K562 (cell line): ENCODE results near the gene DNAJB7. TPM values are rescaled to one million over a fixed set of nuclear protein-coding genes. Genes with fewer than 3 reads are reported as not detected.

Source experiments
- ATAC-seq: fragments of 200-7000 bp; cut with Tn5 transposase; 3 replicates; pipeline ENCODE4 v1.9.1; 2020; ENCODE audit warnings: moderate library complexity
- BruUV-seq: library from RNA; stranded (reverse); fragments of 400-500 nt; replicated peaks from 2 replicates; lab custom pipeline; 2021; lab: Mats Ljungman, UMichigan
- CTCF ChIA-PET: fragments of 300-600 bp; formaldehyde crosslinking; extraction: SDS; loops from one replicate; lab custom pipeline; 2021; ENCODE audit warnings: low intra/inter-chr PET ratio; lab: Yijun Ruan, JAX
- POLR2A ChIA-PET: fragments of 300-600, 350-650 bp; sonication (Branson Sonifier 250); formaldehyde crosslinking; extraction: SDS; loops from one replicate; lab custom pipeline; 2021; ENCODE audit warnings: antibody characterized with exemption, inconsistent platforms; lab: Yijun Ruan, JAX
- DNase-seq, 4 experiments: peaks; one replicate each; pipeline versions ENCODE4 v3.0.0 to v3.0.0-alpha.2; 2011 to 2018; ENCODE audit warnings: low spot score in 3 of 4, mixed read lengths in 3 of 4; ENCODE audit errors: extremely low read depth in 1 of 4
- FAIRE-seq: peaks from 2 replicates; lab custom pipeline; 2011; peaks lifted over from hg19 to GRCh38; lab: Jason Lieb, UNC
- H2AFZ ChIP-seq: 2 replicates; pipeline ENCODE4 v1.6.0; 2011; ENCODE audit warnings: low read depth, low read length, control low read depth, inconsistent platforms
- H3K27ac ChIP-seq: fragments of 200-600 bp; 3 replicates; pipeline ENCODE4 v1.8.0; 2011; ENCODE audit warnings: low read depth, mild to moderate bottlenecking, control low read depth, inconsistent platforms, low read length, moderate library complexity, mixed read lengths; ENCODE audit errors: extremely low read depth
- H3K27me3 ChIP-seq, 2 experiments: fragments of 300-600 bp in 1 of 2; 2 replicates in 1 of 2; 3 replicates in 1 of 2; pipeline versions ENCODE4 v1.6.0 to v1.8.0; 2011; ENCODE audit warnings: inconsistent platforms in 2 of 2, low read length in 2 of 2, mild to moderate bottlenecking in 1 of 2, mixed read lengths in 1 of 2, moderate library complexity in 1 of 2; ENCODE audit not compliant: control insufficient read depth in 2 of 2, insufficient read depth in 2 of 2
- H3K36me3 ChIP-seq: fragments of 300-600 bp; 3 replicates; pipeline ENCODE4 v1.8.0; 2011; ENCODE audit warnings: mild to moderate bottlenecking, low read length, inconsistent platforms; ENCODE audit not compliant: control insufficient read depth, insufficient read depth
- H3K4me1 ChIP-seq, 2 experiments: fragments of 200-600 bp in 1 of 2; replicated peaks in 1 of 2; 2 replicates in 1 of 2; 3 replicates in 1 of 2; pipeline versions ENCODE4 v1.5.1 to v1.8.0; 2011; ENCODE audit warnings: inconsistent platforms in 2 of 2, low read length in 2 of 2, mild to moderate bottlenecking in 1 of 2, mixed read lengths in 1 of 2, moderate library complexity in 1 of 2; ENCODE audit not compliant: control insufficient read depth in 2 of 2, insufficient read depth in 2 of 2
- H3K4me2 ChIP-seq: 2 replicates; pipeline ENCODE4 v1.6.1; 2011; ENCODE audit warnings: low read length, control low read depth, inconsistent platforms, mixed read lengths; ENCODE audit not compliant: insufficient read depth
- H3K4me3 ChIP-seq: fragments of 200-600 bp; sonication (generic), shearing (Covaris generic); 2 replicates; pipeline ENCODE4 v1.5.1; 2016; ENCODE audit warnings: control low read depth, inconsistent platforms
- H3K79me2 ChIP-seq: fragments of 200-600 bp; 3 replicates; pipeline ENCODE4 v1.8.0; 2011; ENCODE audit warnings: low read length, inconsistent platforms; ENCODE audit not compliant: control insufficient read depth, insufficient read depth
- H3K9ac ChIP-seq, 2 experiments: 2 replicates each; pipeline versions ENCODE4 v1.6.0 to v1.6.1; 2011; ENCODE audit warnings: low read depth in 2 of 2, low read length in 2 of 2, control low read depth in 1 of 2, inconsistent platforms in 1 of 2, mild to moderate bottlenecking in 1 of 2, mixed read lengths in 1 of 2; ENCODE audit not compliant: insufficient read depth in 1 of 2
- H3K9me1 ChIP-seq: one replicate; pipeline ENCODE4 v1.6.0; 2011; ENCODE audit warnings: inconsistent platforms, mild to moderate bottlenecking, low read length, moderate library complexity; ENCODE audit not compliant: control insufficient read depth, insufficient read depth
- H3K9me3 ChIP-seq: replicated peaks from 2 replicates; pipeline ENCODE4 v1.5.1; 2011; ENCODE audit warnings: low read depth, low read length, inconsistent platforms; ENCODE audit not compliant: control insufficient read depth, insufficient read depth
- H4K20me1 ChIP-seq: replicated peaks from 2 replicates; pipeline ENCODE4 v1.6.1; 2011; ENCODE audit warnings: low read length, inconsistent platforms, mixed read lengths; ENCODE audit not compliant: control insufficient read depth, insufficient read depth
- C11orf30 ChIP-seq: fragments of 450-650 bp; IDR thresholded peaks from 2 replicates; pipeline ENCODE4 v1.6.1; 2016; ENCODE audit warnings: low read depth, mild to moderate bottlenecking
- CC2D1A ChIP-seq: fragments of 450-650 bp; IDR thresholded peaks from 2 replicates; pipeline ENCODE4 v1.6.1; 2017; ENCODE audit warnings: mild to moderate bottlenecking
- CTCF ChIP-seq, 3 experiments: IDR thresholded peaks in 2 of 3; conservative IDR thresholded peaks in 1 of 3; 2 replicates each; pipeline ENCODE4 v1.5.1; 2011 to 2012; ENCODE audit warnings: low read length in 3 of 3, mild to moderate bottlenecking in 3 of 3, control low read depth in 2 of 3, improper control_type of control experiment in 1 of 3, inconsistent platforms in 1 of 3, low read depth in 1 of 3, mixed read lengths in 1 of 3, moderate library complexity in 1 of 3; ENCODE audit not compliant: insufficient read depth in 2 of 3
- DIDO1 ChIP-seq: fragments of 450-650 bp; IDR thresholded peaks from 2 replicates; pipeline ENCODE4 v1.6.1; 2016; ENCODE audit warnings: low read depth, missing biosample characterization, missing genetic modification characterization
- JUND ChIP-seq, 2 experiments: IDR thresholded peaks; 2 replicates in 1 of 2; 3 replicates in 1 of 2; pipeline ENCODE4 v1.6.1; 2011; ENCODE audit warnings: borderline replicate concordance in 2 of 2, low read depth in 2 of 2, low read length in 2 of 2, improper control_type of control experiment in 1 of 2, missing biosample characterization in 1 of 2, missing genetic modification characterization in 1 of 2, missing genetic modification reagents in 1 of 2
- MAFF ChIP-seq: IDR thresholded peaks from 2 replicates; pipeline ENCODE4 v1.6.1; 2012; ENCODE audit warnings: low read length, improper control_type of control experiment
- MAFG ChIP-seq: fragments of 450-650 bp; conservative IDR thresholded peaks from 2 replicates; pipeline ENCODE4 v1.6.1; 2016; ENCODE audit warnings: missing genetic modification characterization, missing compliant biosample characterization
- MLX ChIP-seq, 2 experiments: fragments of 450-650 bp in 1 of 2; sonication (generic) in 1 of 2; formaldehyde crosslinking; conservative IDR thresholded peaks; 2 replicates each; pipeline versions ENCODE4 v1.4.0 to v1.8.1; 2020 to 2022; ENCODE audit warnings: mild to moderate bottlenecking in 1 of 2, missing genetic modification reagents in 1 of 2
- OTX1 ChIP-seq: fragments of 450-650 bp; formaldehyde crosslinking; IDR thresholded peaks from 2 replicates; pipeline ENCODE4 v1.4.0; 2022; ENCODE audit warnings: mild to moderate bottlenecking
- RAD21 ChIP-seq, 2 experiments: fragments of 250-450 bp in 1 of 2; fragments of 450-650 bp in 1 of 2; sonication (Bioruptor Pico) in 1 of 2; formaldehyde crosslinking in 1 of 2; IDR thresholded peaks in 1 of 2; conservative IDR thresholded peaks in 1 of 2; 2 replicates each; pipeline versions ENCODE4 v1.4.0 to v1.8.0; 2020 to 2022; ENCODE audit warnings: mild to moderate bottlenecking in 2 of 2, moderate library complexity in 1 of 2
- SMC3 ChIP-seq: conservative IDR thresholded peaks from 2 replicates; pipeline ENCODE4 v1.6.1; 2011; ENCODE audit warnings: low read depth, low read length, improper control_type of control experiment; ENCODE audit not compliant: insufficient read depth
- ZNF384 ChIP-seq: IDR thresholded peaks from 2 replicates; pipeline ENCODE4 v1.6.1; 2012; ENCODE audit warnings: low read depth, low read length, improper control_type of control experiment
- WGBS: fragments of 100-300 bp; shearing (Covaris generic); methylation state at CpG from one replicate; pipeline ENCODE4 v1.1.6; 2016; ENCODE audit warnings: low coverage, mixed read lengths; ENCODE audit not compliant: insufficient coverage; ENCODE audit errors: missing lambda C conversion rate; 5-methylcytosine and 5-hydroxymethylcytosine counted together
- in situ Hi-C: fragments of 300-500 bp; cut with MboI; formaldehyde crosslinking; loops from 4 replicates; pipeline ENCODE4 v1.15.0; 2018; ENCODE audit warnings: inconsistent platforms, mixed read lengths
- intact Hi-C: fragments of 100-400 bp; cut with micrococcal nuclease; formaldehyde crosslinking; loops from 2 replicates; pipeline ENCODE4 v1.14.2; 2022
- polyA plus RNA-seq, 8 experiments: library from polyadenylated mRNA; depleted of rRNA in 4 of 8; stranded (reverse) in 5 of 8; unstranded in 3 of 8; fragments of >200 nt; fragmentation: Nextera tagmentation in 2 of 8; fragmentation: Illumina TruSeq in 1 of 8; extraction: Ambion mirVana in 2 of 8; extraction: Trizol in 1 of 8; gene quantifications; 2 replicates each; pipeline versions ENCODE4 v1.2.1 to v1.2.3, GENCODE V29; 2011 to 2014; ENCODE audit warnings: inconsistent platforms in 1 of 8, missing spikeins in 1 of 8
- total RNA-seq, 7 experiments: library from RNA; depleted of rRNA in 6 of 7; stranded (reverse); fragments of >200 nt in 6 of 7; fragmentation: Illumina TruSeq in 2 of 7; extraction: Trizol in 2 of 7; gene quantifications; 2 replicates each; pipeline versions ENCODE4 v1.2.1 to v1.2.3, GENCODE V29; 2011 to 2021; ENCODE audit warnings: low replicate concordance in 1 of 7
- TF ChIP-seq, protein P1 (sequence below): fragments of 250-450 bp; sonication (Bioruptor Pico); IDR thresholded peaks from 2 replicates; pipeline ENCODE4 v1.5.0; 2022; ENCODE audit warnings: mild to moderate bottlenecking

The DNAJB7 gene
- total and polyA plus RNA-seq, 9 of the 15 experiments (the other 6 are each of a cell fraction or from before 2014, with no cell fraction given), result 0.13 to 0.21 TPM; not detected in 7

DNA sequence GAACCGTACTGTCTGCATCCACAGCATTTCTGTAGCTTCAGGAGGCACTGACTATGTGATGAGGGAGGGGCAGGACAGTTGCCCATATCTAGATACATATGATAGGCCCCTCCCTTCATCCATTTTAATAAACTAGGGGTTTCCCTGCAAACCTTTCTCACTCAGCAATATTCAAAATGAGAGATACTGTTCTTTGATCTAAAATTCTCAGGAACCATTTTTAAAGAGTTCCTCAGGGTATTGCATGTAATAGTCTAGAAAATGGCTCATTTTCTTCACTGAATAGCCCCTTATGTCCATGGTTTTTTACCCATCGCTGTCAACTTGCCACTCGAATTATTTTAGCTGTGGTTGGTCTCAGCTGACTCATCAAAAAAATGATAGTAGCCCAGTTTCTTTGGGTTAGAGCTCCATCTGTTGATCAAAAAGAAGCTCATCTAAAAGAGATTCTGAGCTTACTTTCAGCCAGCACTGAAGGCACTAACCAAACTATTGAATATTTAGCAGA is 37.0 kb upstream of the DNAJB7 start:
- no peak overlapping the region for H3K9ac ChIP-seq
- peak overlapping the region; percentile 77 for H2AFZ ChIP-seq
- WGBS, result 30% methylated on average over 3 of the region's 3 CpGs
- no peaks in the 10 kb centered on the region for H4K20me1 ChIP-seq
- H3K4me1 ChIP-seq, result peaks cover 0 to 4% of the 10 kb centered on the region in 2 experiments; a peak in 2 of 5 replicates
- H3K9me1 ChIP-seq, result no peaks in the 10 kb centered on the region
- no peaks in the 10 kb centered on the region for H3K27me3 ChIP-seq
- in situ Hi-C loops (loop anchor here (10.0 kb wide), 2 partner anchors 244 to 344 kb away; no protein-coding TSS in a partner anchor), intact Hi-C loops (loop anchor here (1.0 to 10.0 kb wide), 2 partner anchors 216 to 244 kb away; no protein-coding TSS in a partner anchor)
- ChIA-PET CTCF (interaction anchor here (0.7 to 1.0 kb wide), 3 partner anchors 216 to 1364 kb away, joined by 3 to 9 read pairs (median 4); no protein-coding TSS in a partner anchor), POLR2A (interaction anchor here (0.6 to 0.9 kb wide), 5 partner anchors 9 to 855 kb away, joined by 3 read pairs; partner anchors contain the start of gene XPNPEP3)
- H3K36me3 ChIP-seq, result 0 out of 3 replicates have a peak, but pooled peaks cover 2% of the 10 kb centered on the region
- no peaks in the 10 kb centered on the region for H3K9me3 ChIP-seq
- 0 out of 3 replicates have a peak overlapping the region, but pooled peaks have one; percentile 38 for H3K27ac ChIP-seq
- BruUV-seq, result no TSS peak
- DNase-seq (peak; percentile 23 to 66 (median 34)), ATAC-seq (peak; percentile 74), FAIRE-seq (peak; percentile 92)
- H3K79me2 ChIP-seq, result no peaks in the 10 kb centered on the region
- H3K4me2 ChIP-seq, result peak overlapping the region; percentile 36; the same call in 1 of the 2 replicates
- H3K4me3 ChIP-seq, result no peak overlapping the region
- TF ChIP-seq RAD21 (CRISPR knock-in tag; conservative IDR thresholded peaks at IDR 0.05 in 1 of 2, IDR thresholded peaks at IDR 0.05 in 1 of 2) (peak; percentile 65 to 75), CTCF (IDR thresholded peaks at IDR 0.05 in 2 of 3, conservative IDR thresholded peaks at IDR 0.05 in 1 of 3; ENCODE audit: insufficient read depth in 2 of 3, low read depth in 1 of 3, low read length in 3 of 3) (peak; percentile 37 to 71 (median 58); a peak in 5 of 6 replicates), MLX (CRISPR knock-in tag; conservative IDR thresholded peaks at IDR 0.05) (no peak), SMC3 (0 out of 2 replicates have a peak, but pooled peaks have one; percentile 23), ZNF384 (0 out of 2 replicates have a peak, but pooled peaks have one; percentile 27), MAFF (peak; percentile 99), OTX1 (CRISPR knock-in tag) (no peak), C11orf30 (peak; percentile 99), JUND (IDR thresholded peaks at IDR 0.05; ENCODE audit: borderline replicate concordance, low read depth, low read length) (peak; percentile 53), JUND (tag; IDR thresholded peaks at IDR 0.05; ENCODE audit: borderline replicate concordance, low read depth, low read length) (no peak), DIDO1 (tag) (no peak), MAFG (peak; percentile 98), CC2D1A (0 out of 2 replicates have a peak, but pooled peaks have one; percentile 16)
- TF ChIP-seq, protein P1, sequence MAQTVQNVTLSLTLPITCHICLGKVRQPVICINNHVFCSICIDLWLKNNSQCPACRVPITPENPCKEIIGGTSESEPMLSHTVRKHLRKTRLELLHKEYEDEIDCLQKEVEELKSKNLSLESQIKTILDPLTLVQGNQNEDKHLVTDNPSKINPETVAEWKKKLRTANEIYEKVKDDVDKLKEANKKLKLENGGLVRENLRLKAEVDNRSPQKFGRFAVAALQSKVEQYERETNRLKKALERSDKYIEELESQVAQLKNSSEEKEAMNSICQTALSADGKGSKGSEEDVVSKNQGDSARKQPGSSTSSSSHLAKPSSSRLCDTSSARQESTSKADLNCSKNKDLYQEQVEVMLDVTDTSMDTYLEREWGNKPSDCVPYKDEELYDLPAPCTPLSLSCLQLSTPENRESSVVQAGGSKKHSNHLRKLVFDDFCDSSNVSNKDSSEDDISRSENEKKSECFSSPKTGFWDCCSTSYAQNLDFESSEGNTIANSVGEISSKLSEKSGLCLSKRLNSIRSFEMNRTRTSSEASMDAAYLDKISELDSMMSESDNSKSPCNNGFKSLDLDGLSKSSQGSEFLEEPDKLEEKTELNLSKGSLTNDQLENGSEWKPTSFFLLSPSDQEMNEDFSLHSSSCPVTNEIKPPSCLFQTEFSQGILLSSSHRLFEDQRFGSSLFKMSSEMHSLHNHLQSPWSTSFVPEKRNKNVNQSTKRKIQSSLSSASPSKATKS (CRISPR knock-in tag), result no peak
